Measurements from ENCODE around the gene ABCC4.

- TF ChIP-seq POLR2A (IDR thresholded peaks at IDR 0.05) (no peak), EP300 (IDR thresholded peaks at IDR 0.05) (no peak)
- TF ChIP-seq, protein P1, sequence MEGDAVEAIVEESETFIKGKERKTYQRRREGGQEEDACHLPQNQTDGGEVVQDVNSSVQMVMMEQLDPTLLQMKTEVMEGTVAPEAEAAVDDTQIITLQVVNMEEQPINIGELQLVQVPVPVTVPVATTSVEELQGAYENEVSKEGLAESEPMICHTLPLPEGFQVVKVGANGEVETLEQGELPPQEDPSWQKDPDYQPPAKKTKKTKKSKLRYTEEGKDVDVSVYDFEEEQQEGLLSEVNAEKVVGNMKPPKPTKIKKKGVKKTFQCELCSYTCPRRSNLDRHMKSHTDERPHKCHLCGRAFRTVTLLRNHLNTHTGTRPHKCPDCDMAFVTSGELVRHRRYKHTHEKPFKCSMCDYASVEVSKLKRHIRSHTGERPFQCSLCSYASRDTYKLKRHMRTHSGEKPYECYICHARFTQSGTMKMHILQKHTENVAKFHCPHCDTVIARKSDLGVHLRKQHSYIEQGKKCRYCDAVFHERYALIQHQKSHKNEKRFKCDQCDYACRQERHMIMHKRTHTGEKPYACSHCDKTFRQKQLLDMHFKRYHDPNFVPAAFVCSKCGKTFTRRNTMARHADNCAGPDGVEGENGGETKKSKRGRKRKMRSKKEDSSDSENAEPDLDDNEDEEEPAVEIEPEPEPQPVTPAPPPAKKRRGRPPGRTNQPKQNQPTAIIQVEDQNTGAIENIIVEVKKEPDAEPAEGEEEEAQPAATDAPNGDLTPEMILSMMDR (IDR thresholded peaks at IDR 0.05), result no peak
Measured at GRCh38 chr13:95326695-95327094, 25.4 kb upstream of the ABCC4 start.
